Mucosa of stomach (tissue), 1 donor: ENCODE results near the gene PLCB2.

Experiments
- H3K27me3 ChIP-seq: one replicate; pipeline ENCODE4 v1.7.0; 2013; ENCODE audit warnings: mild to moderate bottlenecking, low read length; ENCODE audit not compliant: control insufficient read depth, insufficient read depth
- H3K36me3 ChIP-seq: one replicate; pipeline ENCODE4 v1.7.0; 2013; ENCODE audit warnings: low read length; ENCODE audit not compliant: control insufficient read depth, insufficient read depth
- H3K4me1 ChIP-seq: one replicate; pipeline ENCODE4 v1.7.0; 2013; ENCODE audit warnings: mild to moderate bottlenecking, low read length; ENCODE audit not compliant: control insufficient read depth, insufficient read depth
- H3K4me3 ChIP-seq: one replicate; pipeline ENCODE4 v1.7.0; 2013; ENCODE audit warnings: low read length
- H3K9ac ChIP-seq: one replicate; pipeline ENCODE4 v1.7.0; 2013; ENCODE audit warnings: mild to moderate bottlenecking, low read length, moderate library complexity
- H3K9me3 ChIP-seq: one replicate; pipeline ENCODE4 v1.7.0; 2013; ENCODE audit warnings: mild to moderate bottlenecking, low read length, moderate library complexity; ENCODE audit not compliant: control insufficient read depth
- donor health status: Pancreatic carcinoma.

PLCB2 gene

DNA sequence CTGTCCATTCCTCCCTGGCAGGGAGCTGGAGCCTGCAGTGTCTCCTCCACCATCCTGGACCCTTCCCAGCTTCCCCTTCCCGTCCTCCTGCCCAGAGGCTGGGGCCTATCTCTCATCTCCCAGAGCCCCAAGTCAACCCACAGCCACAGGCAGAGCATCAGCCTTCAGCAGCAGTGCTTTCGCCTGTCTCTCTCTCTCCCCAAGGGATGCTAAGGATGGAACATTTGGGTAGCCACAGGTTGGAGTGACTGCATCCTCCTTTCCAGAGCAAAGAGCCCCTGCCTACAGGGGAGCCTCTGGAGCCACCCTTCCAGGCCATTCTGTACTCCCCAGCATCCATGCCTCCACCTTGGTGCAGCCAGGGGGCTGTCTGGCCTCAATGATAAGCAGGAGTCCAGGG, 4.2 kb downstream of the PLCB2 start:
- H3K9ac ChIP-seq = no peak overlapping the region
- H3K27me3 ChIP-seq = peaks cover 21% of the 10 kb centered on the region
- no peak overlapping the region for H3K4me3 ChIP-seq
- no peaks in the 10 kb centered on the region for H3K36me3 ChIP-seq
- H3K9me3 ChIP-seq = no peaks in the 10 kb centered on the region
- no peaks in the 10 kb centered on the region for H3K4me1 ChIP-seq

DNA sequence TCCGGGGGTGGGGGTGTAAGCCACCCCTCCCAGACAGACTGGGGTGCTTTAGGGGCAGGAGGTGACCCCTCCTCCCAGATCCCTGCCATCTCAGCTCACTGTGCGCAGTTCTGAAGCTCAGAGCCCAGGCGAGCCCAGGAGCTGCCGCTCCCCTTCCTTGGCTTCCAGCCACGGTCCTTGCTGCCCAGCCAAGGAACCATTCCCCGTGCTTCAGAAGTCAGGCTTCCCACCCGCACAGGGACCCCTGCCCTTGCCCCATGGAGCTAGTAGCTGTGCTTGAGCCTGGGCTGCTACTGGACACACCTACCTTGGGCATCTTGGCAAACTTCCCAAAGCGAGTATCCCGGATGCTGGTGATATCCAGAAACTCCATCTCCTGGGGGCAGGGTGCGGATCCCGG, 4.8 kb downstream of the PLCB2 start:
- Histone ChIP-seq H3K27me3 (peaks cover 18% of the 10 kb centered on the region), H3K4me1 (no peaks in the 10 kb centered on the region), H3K36me3 (no peaks in the 10 kb centered on the region), H3K9me3 (no peaks in the 10 kb centered on the region), H3K9ac (no peak overlapping the region), H3K4me3 (no peak overlapping the region)

DNA sequence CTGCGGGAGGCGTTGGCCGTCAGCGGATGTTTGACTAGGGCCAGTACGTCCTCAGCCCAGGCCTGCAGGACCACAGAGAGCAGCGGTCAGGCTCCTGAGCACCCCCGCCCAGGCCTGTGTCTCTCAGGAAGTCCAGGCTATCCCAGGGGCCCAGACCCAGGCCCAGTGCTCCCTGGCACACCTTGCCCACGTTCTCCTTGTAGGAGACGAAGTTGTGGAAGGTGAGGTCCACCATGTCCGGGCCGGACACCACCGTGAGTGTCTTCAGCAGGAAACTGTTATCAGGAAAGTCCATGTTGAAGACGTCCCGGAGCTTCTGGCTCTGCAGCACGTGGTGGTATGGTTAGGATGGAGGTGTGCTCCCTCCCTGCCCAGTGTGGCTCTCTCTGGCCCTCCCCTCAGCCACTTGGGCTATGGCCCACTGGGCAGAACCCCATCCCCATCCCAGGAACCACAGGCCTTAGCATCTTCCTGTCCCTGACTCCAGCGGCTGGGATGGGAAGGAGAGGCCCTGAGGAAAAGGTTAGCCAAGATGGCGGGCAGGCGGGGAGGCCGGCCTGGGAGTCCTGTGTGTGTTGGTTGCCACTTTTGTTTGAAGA, 5.3 kb downstream of the PLCB2 start:
- Histone ChIP-seq H3K9me3 (no peaks in the 10 kb centered on the region), H3K4me3 (no peak overlapping the region), H3K4me1 (no peaks in the 10 kb centered on the region), H3K9ac (no peak overlapping the region), H3K36me3 (no peaks in the 10 kb centered on the region), H3K27me3 (peaks cover 15% of the 10 kb centered on the region)

DNA sequence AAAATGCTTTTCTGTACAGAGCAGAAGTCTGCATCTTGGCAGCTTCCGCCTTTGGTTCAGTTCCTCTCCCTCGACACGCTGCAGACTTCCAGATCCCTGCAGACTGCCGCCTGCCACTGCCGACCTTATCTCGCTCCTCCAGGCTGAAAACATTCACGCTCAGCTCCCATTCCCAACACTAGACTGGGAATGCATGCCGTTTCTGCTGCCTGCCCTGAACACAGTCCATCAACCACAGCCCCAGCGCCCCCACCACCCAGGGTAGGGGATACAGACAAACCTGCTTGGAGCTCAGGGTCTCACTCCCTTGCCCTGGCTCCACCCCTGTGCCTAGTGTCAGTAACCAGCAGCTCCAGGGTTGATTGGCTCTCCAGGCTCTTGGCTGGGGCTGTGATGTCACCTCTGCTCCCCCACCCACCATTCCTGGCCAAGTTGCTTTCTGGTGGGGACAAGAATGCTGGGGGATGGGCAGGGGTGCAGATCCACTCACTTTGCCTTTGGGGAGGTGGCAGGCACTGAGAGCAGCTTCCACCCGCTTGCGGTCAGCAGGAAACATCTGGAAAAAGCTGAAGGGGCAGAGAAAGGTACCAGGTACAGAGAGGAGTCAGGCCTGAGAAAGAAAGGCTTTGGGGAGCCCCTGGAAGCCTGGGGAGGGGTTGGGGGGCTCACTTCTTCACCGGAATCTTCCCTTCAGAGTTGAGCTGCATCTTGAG, 6.1 kb downstream of the PLCB2 start:
- Histone ChIP-seq H3K27me3 (peaks cover 11% of the 10 kb centered on the region), H3K9ac (no peak overlapping the region), H3K4me1 (no peaks in the 10 kb centered on the region), H3K9me3 (no peaks in the 10 kb centered on the region), H3K4me3 (no peak overlapping the region), H3K36me3 (no peaks in the 10 kb centered on the region)

DNA sequence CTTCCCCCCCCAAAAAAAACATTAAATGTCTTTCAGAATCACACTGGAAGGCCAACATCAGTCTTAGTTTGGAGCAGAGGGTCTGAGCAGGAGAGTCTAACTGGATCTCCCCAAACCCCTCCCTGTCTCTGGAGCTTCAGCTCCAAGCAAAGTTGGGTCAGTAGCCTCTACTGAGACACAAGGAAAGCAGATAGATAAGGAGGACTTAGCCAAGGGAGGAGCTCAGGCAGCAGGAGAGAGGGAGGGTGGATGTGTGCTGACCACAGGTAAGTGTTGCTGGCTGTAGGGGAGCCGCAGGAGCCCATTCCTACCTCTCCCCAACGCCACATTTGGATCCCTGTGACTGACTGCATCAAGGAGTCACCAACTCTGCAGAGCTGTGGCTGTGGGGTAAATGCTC, 7.0 kb downstream of the PLCB2 start:
- H3K4me3 ChIP-seq = no peak overlapping the region
- no peaks in the 10 kb centered on the region for H3K36me3 ChIP-seq
- H3K9me3 ChIP-seq = no peaks in the 10 kb centered on the region
- H3K27me3 ChIP-seq = peaks cover 17% of the 10 kb centered on the region
- H3K9ac ChIP-seq = no peak overlapping the region
- H3K4me1 ChIP-seq = no peaks in the 10 kb centered on the region

DNA sequence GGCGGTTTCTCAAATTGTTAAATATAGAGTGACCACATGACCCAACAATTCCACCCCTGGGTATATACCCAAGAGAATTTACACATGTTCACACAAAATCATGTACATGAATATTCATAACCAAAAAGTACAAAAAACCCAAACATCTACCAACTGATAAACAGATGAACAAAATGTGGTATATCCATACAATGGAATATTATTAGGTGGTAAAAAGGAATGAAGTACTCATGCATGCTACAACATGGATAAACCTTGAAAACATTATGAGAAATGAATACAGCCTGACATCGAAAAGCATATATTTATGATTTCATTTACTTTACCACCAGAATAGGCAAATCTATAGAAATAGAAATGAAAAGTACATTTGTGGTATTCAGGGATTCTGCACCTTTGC, 7.4 kb downstream of the PLCB2 start:
- H3K4me1 ChIP-seq = no peaks in the 10 kb centered on the region
- H3K9me3 ChIP-seq = no peaks in the 10 kb centered on the region
- no peak overlapping the region for H3K9ac ChIP-seq
- H3K27me3 ChIP-seq = peaks cover 21% of the 10 kb centered on the region
- no peak overlapping the region for H3K4me3 ChIP-seq
- no peaks in the 10 kb centered on the region for H3K36me3 ChIP-seq

DNA sequence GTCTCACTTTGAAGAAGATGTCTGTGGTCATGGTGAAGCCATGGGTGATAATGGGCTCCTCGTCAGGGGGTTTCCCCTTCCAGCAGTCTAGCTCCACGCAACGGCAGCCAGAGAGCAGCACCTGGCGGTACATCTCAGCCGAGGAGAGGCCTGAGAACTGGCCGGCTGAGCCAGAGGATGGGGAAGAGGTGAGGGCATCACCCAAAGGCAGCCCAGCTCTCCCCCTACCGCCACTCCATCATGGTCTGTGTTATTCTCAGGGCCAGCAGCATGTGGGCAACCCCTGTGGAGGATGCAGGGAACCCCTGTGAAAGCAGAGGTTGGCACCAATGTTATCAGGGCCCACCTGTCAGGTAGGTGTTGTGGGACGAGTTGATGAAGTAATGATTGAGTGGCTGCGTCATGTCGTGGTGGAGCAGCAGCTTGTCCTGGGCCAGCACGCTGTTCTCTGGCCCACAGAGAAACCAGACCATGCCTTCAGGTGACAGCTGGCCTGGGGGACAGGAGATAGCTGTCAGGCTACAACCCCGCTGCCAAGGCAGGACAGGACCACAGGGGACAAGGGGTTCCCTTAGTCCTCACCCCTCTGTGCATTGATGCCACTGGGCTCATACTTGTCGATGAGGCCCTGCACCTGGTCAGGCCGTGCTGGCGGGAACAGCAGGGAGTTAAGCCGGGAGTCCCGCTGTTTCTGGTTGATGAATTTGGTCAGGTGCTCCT, 9.4 kb downstream of the PLCB2 start:
- no peaks in the 10 kb centered on the region for H3K9me3 ChIP-seq
- no peaks in the 10 kb centered on the region for H3K4me1 ChIP-seq
- H3K9ac ChIP-seq = no peak overlapping the region
- no peak overlapping the region for H3K4me3 ChIP-seq
- peaks cover 29% of the 10 kb centered on the region for H3K27me3 ChIP-seq
- no peaks in the 10 kb centered on the region for H3K36me3 ChIP-seq

DNA sequence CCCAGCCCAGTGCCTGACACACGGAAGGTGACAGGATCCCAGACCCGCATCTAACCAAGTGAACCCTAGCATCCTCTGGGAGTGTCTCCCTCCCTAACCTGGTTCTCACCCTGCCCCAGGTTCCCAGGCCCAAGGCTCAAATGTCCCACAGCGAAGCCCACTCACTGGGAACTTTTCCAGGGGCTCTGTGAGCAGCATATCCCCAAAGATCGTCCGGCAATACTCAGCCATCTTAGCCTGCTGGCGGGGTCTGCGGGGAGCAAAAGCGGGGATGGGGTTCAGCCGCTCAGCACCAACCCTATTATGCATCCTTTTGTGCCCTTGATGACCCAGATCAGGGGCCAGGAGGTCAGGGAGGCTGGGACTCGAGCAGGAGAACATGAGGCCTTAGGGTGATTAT, 10.4 kb downstream of the PLCB2 start:
- no peaks in the 10 kb centered on the region for H3K36me3 ChIP-seq

DNA sequence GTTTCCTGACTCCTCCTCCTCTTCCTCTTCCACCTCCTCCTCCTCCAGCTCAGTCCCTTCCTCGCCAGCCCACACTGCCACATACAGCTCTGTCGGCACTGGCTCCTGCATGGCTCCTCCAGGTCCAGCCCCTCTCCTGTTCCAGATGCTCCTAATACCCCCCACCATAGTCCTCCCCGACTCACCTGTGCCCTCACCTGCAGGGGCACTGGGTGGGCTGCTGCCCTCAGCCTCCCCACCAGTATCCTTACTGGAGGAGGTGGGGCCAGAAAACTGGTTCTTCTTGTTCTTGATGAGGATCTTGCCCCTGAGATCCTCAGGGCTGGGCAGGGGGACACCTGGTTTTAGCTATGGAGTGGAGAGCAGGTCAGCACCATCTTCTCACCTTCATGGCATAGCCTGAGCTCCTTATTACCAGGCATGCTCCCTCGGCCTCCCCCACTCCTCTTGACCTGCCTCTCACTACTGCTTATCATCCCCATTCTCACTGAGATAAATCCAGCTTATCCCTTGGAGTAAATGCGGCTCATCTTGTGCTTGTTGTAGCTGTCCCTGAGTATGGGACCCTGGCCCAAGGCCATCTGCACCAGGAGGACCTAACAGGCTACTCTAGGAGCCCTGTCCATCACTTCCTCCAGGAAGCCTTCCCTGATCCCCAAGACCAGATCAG, 11.0 kb downstream of the PLCB2 start:
- Histone ChIP-seq H3K4me3 (no peak overlapping the region), H3K36me3 (no peaks in the 10 kb centered on the region), H3K27me3 (peaks cover 41% of the 10 kb centered on the region), H3K9ac (no peak overlapping the region), H3K9me3 (no peaks in the 10 kb centered on the region), H3K4me1 (no peaks in the 10 kb centered on the region)

More for the DNA sequence above, 10.4 kb downstream of the PLCB2 start:
- Histone ChIP-seq H3K4me3 (no peak overlapping the region), H3K4me1 (no peaks in the 10 kb centered on the region), H3K9me3 (no peaks in the 10 kb centered on the region), H3K9ac (no peak overlapping the region), H3K27me3 (peaks cover 38% of the 10 kb centered on the region)

DNA sequence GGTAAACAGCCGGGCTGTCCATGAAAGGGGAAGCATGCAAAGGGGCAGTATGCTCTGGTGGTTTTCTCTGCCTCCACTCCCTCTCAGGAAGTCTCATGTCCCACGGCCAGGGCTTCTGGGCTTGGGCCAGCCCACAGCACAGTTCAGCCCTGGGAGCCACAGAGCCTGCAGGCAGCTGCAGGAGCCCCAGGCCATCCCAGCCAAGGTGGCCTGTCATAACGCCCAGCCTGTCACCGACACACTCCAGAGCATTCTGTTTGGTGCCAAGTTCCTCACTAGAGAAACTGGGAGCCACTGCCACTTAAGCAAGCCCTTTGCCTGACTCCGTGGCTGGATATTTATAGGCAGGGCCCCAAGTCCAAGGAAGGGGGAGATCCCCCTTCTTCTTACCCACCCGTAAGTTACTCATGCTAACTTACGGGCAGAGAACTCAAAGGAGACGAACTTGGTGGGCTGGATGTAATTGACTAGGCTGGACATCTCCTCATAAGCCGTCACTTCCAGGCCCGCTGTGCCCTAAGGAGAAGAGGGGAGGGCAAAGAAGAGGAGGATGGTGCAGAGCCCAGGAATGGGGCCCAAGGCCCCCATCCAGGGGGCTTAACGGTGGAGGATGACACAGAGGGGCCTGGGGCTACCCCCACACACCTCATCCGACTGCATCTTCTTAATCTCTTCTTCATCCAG, 11.7 kb downstream of the PLCB2 start:
- no peaks in the 10 kb centered on the region for H3K9me3 ChIP-seq
- H3K36me3 ChIP-seq = no peaks in the 10 kb centered on the region
- H3K4me1 ChIP-seq = peaks cover 4% of the 10 kb centered on the region

DNA sequence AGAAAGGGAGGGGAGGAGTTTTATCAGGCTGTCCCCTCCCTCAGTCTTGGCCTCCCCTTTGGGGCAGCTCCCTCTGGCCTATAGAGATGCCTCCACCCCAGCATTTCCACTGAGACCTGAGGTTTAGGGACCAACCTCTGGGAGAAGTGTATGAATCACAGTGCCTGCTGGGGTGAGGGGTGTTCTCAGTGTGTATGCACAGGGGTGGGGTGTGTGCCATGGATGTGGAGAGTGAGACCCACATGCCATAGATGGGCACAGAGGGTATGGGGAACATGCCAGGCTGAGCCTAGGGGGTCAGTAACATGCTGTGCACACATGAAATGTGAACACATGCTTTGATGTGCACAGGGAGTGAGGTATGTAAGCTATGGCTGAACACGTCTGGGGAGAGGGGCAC, 12.4 kb downstream of the PLCB2 start:
- no peak overlapping the region for H3K9ac ChIP-seq
- H3K4me3 ChIP-seq = no peak overlapping the region
- H3K27me3 ChIP-seq = peaks cover 48% of the 10 kb centered on the region
- H3K36me3 ChIP-seq = no peaks in the 10 kb centered on the region
- no peaks in the 10 kb centered on the region for H3K9me3 ChIP-seq
- H3K4me1 ChIP-seq = peaks cover 4% of the 10 kb centered on the region

More for the DNA sequence above, 11.7 kb downstream of the PLCB2 start:
- H3K27me3 ChIP-seq = peaks cover 46% of the 10 kb centered on the region
- H3K4me3 ChIP-seq = no peak overlapping the region
- no peak overlapping the region for H3K9ac ChIP-seq
